ENCODE results near the gene SLC17A2. TPM values are rescaled to one million over a fixed set of nuclear protein-coding genes. Genes with fewer than 3 reads are reported as not detected.
A peak's percentile ranks its signal among the peaks of the same experiment; 100 is the strongest.

SLC17A2 gene
- total and polyA plus RNA-seq, 2 of the 13 experiments (the other 11 are each of a cell fraction or from before 2014, with no cell fraction given) = 11.2 to 32.4 TPM

DNA sequence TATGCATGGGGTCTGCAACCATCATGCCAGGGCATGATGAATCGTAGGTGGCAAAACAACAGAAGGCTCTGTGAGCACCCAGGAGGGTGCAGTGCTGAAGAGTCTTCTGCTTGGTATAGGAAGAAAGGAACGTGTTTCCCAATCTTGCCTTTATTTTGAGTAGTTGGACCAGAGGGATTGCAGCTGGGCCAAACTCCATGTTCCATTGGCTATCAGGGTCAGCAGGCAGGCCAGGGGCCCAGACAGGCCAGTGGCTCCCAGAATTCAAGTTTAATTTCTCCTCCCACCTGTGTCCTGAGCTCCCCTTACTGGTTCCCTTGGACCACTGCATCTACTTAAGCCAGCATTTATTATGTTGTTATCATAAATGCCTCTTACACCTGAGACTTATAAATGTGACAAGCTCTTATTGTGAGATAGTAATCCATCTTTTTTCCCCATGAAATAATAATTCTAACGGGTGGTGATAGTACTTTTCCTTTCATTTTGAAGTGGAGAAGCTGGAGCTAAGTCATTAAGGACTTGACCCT is 31.2 kb upstream of the SLC17A2 start (continued):
- TF ChIP-seq ZNF468 (CRISPR knock-in tag; IDR thresholded peaks at IDR 0.05) = no peak
- TF ChIP-seq ZNF660 (CRISPR knock-in tag; IDR thresholded peaks at IDR 0.05; ENCODE audit: borderline replicate concordance, low read depth) = no peak
- TF ChIP-seq MEF2D (CRISPR knock-in tag; IDR thresholded peaks at IDR 0.05) = 0 out of 2 replicates have a peak, but pooled peaks have one; percentile 1
- TF ChIP-seq, protein P1, sequence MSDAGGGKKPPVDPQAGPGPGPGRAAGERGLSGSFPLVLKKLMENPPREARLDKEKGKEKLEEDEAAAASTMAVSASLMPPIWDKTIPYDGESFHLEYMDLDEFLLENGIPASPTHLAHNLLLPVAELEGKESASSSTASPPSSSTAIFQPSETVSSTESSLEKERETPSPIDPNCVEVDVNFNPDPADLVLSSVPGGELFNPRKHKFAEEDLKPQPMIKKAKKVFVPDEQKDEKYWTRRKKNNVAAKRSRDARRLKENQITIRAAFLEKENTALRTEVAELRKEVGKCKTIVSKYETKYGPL (CRISPR knock-in tag; IDR thresholded peaks at IDR 0.05) = no peak
- TF ChIP-seq, protein P2, sequence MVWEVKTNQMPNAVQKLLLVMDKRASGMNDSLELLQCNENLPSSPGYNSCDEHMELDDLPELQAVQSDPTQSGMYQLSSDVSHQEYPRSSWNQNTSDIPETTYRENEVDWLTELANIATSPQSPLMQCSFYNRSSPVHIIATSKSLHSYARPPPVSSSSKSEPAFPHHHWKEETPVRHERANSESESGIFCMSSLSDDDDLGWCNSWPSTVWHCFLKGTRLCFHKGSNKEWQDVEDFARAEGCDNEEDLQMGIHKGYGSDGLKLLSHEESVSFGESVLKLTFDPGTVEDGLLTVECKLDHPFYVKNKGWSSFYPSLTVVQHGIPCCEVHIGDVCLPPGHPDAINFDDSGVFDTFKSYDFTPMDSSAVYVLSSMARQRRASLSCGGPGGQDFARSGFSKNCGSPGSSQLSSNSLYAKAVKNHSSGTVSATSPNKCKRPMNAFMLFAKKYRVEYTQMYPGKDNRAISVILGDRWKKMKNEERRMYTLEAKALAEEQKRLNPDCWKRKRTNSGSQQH (CRISPR knock-in tag; IDR thresholded peaks at IDR 0.05; ENCODE audit: low read depth) = 0 out of 2 replicates have a peak, but pooled peaks have one; percentile 36
- TF ChIP-seq, protein P3, sequence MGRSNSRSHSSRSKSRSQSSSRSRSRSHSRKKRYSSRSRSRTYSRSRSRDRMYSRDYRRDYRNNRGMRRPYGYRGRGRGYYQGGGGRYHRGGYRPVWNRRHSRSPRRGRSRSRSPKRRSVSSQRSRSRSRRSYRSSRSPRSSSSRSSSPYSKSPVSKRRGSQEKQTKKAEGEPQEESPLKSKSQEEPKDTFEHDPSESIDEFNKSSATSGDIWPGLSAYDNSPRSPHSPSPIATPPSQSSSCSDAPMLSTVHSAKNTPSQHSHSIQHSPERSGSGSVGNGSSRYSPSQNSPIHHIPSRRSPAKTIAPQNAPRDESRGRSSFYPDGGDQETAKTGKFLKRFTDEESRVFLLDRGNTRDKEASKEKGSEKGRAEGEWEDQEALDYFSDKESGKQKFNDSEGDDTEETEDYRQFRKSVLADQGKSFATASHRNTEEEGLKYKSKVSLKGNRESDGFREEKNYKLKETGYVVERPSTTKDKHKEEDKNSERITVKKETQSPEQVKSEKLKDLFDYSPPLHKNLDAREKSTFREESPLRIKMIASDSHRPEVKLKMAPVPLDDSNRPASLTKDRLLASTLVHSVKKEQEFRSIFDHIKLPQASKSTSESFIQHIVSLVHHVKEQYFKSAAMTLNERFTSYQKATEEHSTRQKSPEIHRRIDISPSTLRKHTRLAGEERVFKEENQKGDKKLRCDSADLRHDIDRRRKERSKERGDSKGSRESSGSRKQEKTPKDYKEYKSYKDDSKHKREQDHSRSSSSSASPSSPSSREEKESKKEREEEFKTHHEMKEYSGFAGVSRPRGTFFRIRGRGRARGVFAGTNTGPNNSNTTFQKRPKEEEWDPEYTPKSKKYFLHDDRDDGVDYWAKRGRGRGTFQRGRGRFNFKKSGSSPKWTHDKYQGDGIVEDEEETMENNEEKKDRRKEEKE (IDR thresholded peaks at IDR 0.05) = no peak
- TF ChIP-seq, protein P4, sequence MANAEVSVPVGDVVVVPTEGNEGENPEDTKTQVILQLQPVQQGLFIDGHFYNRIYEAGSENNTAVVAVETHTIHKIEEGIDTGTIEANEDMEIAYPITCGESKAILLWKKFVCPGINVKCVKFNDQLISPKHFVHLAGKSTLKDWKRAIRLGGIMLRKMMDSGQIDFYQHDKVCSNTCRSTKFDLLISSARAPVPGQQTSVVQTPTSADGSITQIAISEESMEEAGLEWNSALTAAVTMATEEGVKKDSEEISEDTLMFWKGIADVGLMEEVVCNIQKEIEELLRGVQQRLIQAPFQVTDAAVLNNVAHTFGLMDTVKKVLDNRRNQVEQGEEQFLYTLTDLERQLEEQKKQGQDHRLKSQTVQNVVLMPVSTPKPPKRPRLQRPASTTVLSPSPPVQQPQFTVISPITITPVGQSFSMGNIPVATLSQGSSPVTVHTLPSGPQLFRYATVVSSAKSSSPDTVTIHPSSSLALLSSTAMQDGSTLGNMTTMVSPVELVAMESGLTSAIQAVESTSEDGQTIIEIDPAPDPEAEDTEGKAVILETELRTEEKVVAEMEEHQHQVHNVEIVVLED (CRISPR knock-in tag; IDR thresholded peaks at IDR 0.05; ENCODE audit: borderline replicate concordance) = no peak
- TF ChIP-seq PHF8 (CRISPR knock-in tag; IDR thresholded peaks at IDR 0.05) = no peak
- no peak for TF ChIP-seq ZNF619 (CRISPR knock-in tag; IDR thresholded peaks at IDR 0.05)
- TF ChIP-seq STAG1 (CRISPR knock-in tag; IDR thresholded peaks at IDR 0.05) = peak; percentile 49
- TF ChIP-seq ZNF501 (CRISPR knock-in tag; IDR thresholded peaks at IDR 0.05) = peak; percentile 23; the same call in 1 of the 2 replicates
- TF ChIP-seq ZNF484 (CRISPR knock-in tag; IDR thresholded peaks at IDR 0.05; ENCODE audit: borderline replicate concordance, low read depth) = no peak
- 0 out of 2 replicates have a peak, but pooled peaks have one; percentile 6 for TF ChIP-seq ATF1 (CRISPR knock-in tag; IDR thresholded peaks at IDR 0.05)
- no peak for TF ChIP-seq SPEN (CRISPR knock-in tag; IDR thresholded peaks at IDR 0.05; ENCODE audit: low read depth)
- peak; percentile 2; the same call in 1 of the 2 replicates for TF ChIP-seq GFI1 (CRISPR knock-in tag; IDR thresholded peaks at IDR 0.05; ENCODE audit: borderline replicate concordance)
- TF ChIP-seq CC2D1A (CRISPR knock-in tag; IDR thresholded peaks at IDR 0.05) = 0 out of 2 replicates have a peak, but pooled peaks have one; percentile 18
- TF ChIP-seq GTF3A (CRISPR knock-in tag; conservative IDR thresholded peaks at IDR 0.05) = no peak
